IMR-90 (cell line): Measurements from ENCODE around the gene ZMIZ1. TPM values are rescaled to one million over a fixed set of nuclear protein-coding genes. Genes with fewer than 3 reads are reported as not detected.
A peak's percentile ranks its signal among the peaks of the same experiment; 100 is the strongest.

Source experiments
- ATAC-seq: fragments of 200-7000 bp; cut with Tn5 transposase; 2 replicates; pipeline ENCODE4 v1.9.1; 2020; ENCODE audit warnings: low read depth, mild to moderate bottlenecking, moderate library complexity
- BruUV-seq: library from RNA; stranded (reverse); fragments of 400-500 nt; replicated peaks from 2 replicates; lab custom pipeline; 2021; lab: Mats Ljungman, UMichigan
- CTCF ChIA-PET: fragments of 300-600 bp; formaldehyde crosslinking; extraction: SDS; loops from one replicate; lab custom pipeline; 2021; ENCODE audit warnings: antibody characterized with exemption; lab: Yijun Ruan, JAX
- POLR2A ChIA-PET: fragments of 300-600 bp; sonication (Branson Sonifier 250); formaldehyde crosslinking; loops from one replicate; lab custom pipeline; 2022; ENCODE audit warnings: antibody characterized with exemption; ENCODE audit not compliant: unreplicated experiment; lab: Charles Lee
- DNase-seq: peaks from one replicate; pipeline ENCODE4 v3.0.0; 2013
- H2AFZ ChIP-seq: replicated peaks from 2 replicates; pipeline ENCODE3; 2013; ENCODE audit warnings: low read length, mild to moderate bottlenecking; ENCODE audit not compliant: poor library complexity
- H2AK5ac ChIP-seq: 2 replicates; pipeline ENCODE4 v1.6.1; 2013; ENCODE audit warnings: low read depth, low read length, inconsistent platforms
- H2AK9ac ChIP-seq: replicated peaks from 2 replicates; pipeline ENCODE3; 2013; ENCODE audit warnings: mild to moderate bottlenecking, low read depth, low read length, moderate library complexity; ENCODE audit not compliant: poor library complexity
- H2BK120ac ChIP-seq: 2 replicates; pipeline ENCODE4 v1.6.1; 2013; ENCODE audit warnings: low read depth, low read length, inconsistent platforms
- H2BK15ac ChIP-seq: 3 replicates; pipeline ENCODE4 v1.6.1; 2013; ENCODE audit warnings: low read depth, low read length, inconsistent platforms
- H2BK20ac ChIP-seq: 2 replicates; pipeline ENCODE4 v1.6.1; 2013; ENCODE audit warnings: low read depth, mild to moderate bottlenecking, inconsistent platforms, low read length, moderate library complexity
- H2BK5ac ChIP-seq: 2 replicates; pipeline ENCODE4 v1.6.1; 2013; ENCODE audit warnings: mild to moderate bottlenecking, low read depth, low read length, inconsistent platforms; ENCODE audit not compliant: poor library complexity, severe bottlenecking
- H3K14ac ChIP-seq: replicated peaks from 2 replicates; pipeline ENCODE4 v1.6.1; 2013; ENCODE audit warnings: low read depth, low read length, inconsistent platforms
- H3K18ac ChIP-seq: 2 replicates; pipeline ENCODE4 v1.6.1; 2013; ENCODE audit warnings: low read depth, low read length, control low read depth
- H3K23ac ChIP-seq: 2 replicates; pipeline ENCODE4 v1.6.1; 2013; ENCODE audit warnings: low read depth, low read length, inconsistent platforms
- H3K27ac ChIP-seq: 2 replicates; pipeline ENCODE4 v1.5.1; 2013; ENCODE audit warnings: mild to moderate bottlenecking, control low read depth, low read length; ENCODE audit not compliant: insufficient read depth
- H3K27me3 ChIP-seq: 2 replicates; pipeline ENCODE4 v1.6.1; 2013; ENCODE audit warnings: low read length; ENCODE audit not compliant: control insufficient read depth, insufficient read depth
- H3K36me3 ChIP-seq: 2 replicates; pipeline ENCODE4 v1.6.1; 2013; ENCODE audit warnings: low read length, mixed read lengths; ENCODE audit not compliant: control insufficient read depth, insufficient read depth
- H3K4ac ChIP-seq: 2 replicates; pipeline ENCODE4 v1.6.1; 2013; ENCODE audit warnings: low read depth, low read length, inconsistent platforms
- H3K4me1 ChIP-seq: 2 replicates; pipeline ENCODE4 v1.6.1; 2013; ENCODE audit warnings: low read length, mixed read lengths; ENCODE audit not compliant: control insufficient read depth, insufficient read depth
- H3K4me2 ChIP-seq: 2 replicates; pipeline ENCODE4 v1.6.1; 2013; ENCODE audit warnings: low read depth, mild to moderate bottlenecking, control low read depth, low read length, moderate library complexity
- H3K4me3 ChIP-seq: 2 replicates; pipeline ENCODE4 v1.5.1; 2013; ENCODE audit warnings: low read depth, mild to moderate bottlenecking, control low read depth, low read length, moderate library complexity; ENCODE audit not compliant: insufficient read depth
- H3K56ac ChIP-seq: 2 replicates; pipeline ENCODE4 v1.6.1; 2013; ENCODE audit warnings: low read length, inconsistent platforms; ENCODE audit not compliant: insufficient read depth; ENCODE audit errors: extremely low read depth
- H3K79me1 ChIP-seq, 2 experiments: 2 replicates each; pipeline ENCODE4 v1.6.1; 2013; ENCODE audit warnings: low read length in 2 of 2, inconsistent platforms in 1 of 2, low read depth in 1 of 2
- H3K9ac ChIP-seq: 2 replicates; pipeline ENCODE4 v1.6.1; 2013; ENCODE audit warnings: low read depth, low read length, control low read depth
- H3K9me1 ChIP-seq: 2 replicates; pipeline ENCODE4 v1.6.1; 2013; ENCODE audit warnings: low read length, inconsistent platforms; ENCODE audit not compliant: insufficient read depth
- H3K9me3 ChIP-seq: 2 replicates; pipeline ENCODE4 v1.6.1; 2013; ENCODE audit warnings: low read length; ENCODE audit not compliant: control insufficient read depth, insufficient read depth
- H4K20me1 ChIP-seq: 2 replicates; pipeline ENCODE4 v1.6.1; 2013; ENCODE audit warnings: low read length, inconsistent platforms; ENCODE audit not compliant: insufficient read depth
- H4K5ac ChIP-seq: 2 replicates; pipeline ENCODE4 v1.6.1; 2013; ENCODE audit warnings: mild to moderate bottlenecking, low read depth, low read length, control low read depth
- H4K8ac ChIP-seq, 2 experiments: 2 replicates each; pipeline ENCODE4 v1.6.1; 2013; ENCODE audit warnings: low read depth in 2 of 2, low read length in 2 of 2, control low read depth in 1 of 2, inconsistent platforms in 1 of 2
- H4K91ac ChIP-seq: 2 replicates; pipeline ENCODE4 v1.6.1; 2013; ENCODE audit warnings: low read depth, low read length, inconsistent platforms; ENCODE audit not compliant: insufficient read depth
- BHLHE40 ChIP-seq: fragments of 150-350 bp; IDR thresholded peaks from 2 replicates; pipeline ENCODE4 v1.6.1; 2016; ENCODE audit warnings: mild to moderate bottlenecking, low read depth, low read length
- CHD1 ChIP-seq: IDR thresholded peaks from 2 replicates; pipeline ENCODE4 v1.6.1; 2012; ENCODE audit warnings: low read depth, low read length, improper control_type of control experiment
- CTCF ChIP-seq: conservative IDR thresholded peaks from 2 replicates; pipeline ENCODE4 v1.5.1; 2012; ENCODE audit warnings: mild to moderate bottlenecking, low read depth, low read length, improper control_type of control experiment
- FOS ChIP-seq: fragments of 150-350 bp; IDR thresholded peaks from 2 replicates; pipeline ENCODE4 v1.6.1; 2016; ENCODE audit warnings: low read depth, low read length
- MAZ ChIP-seq: IDR thresholded peaks from 2 replicates; pipeline ENCODE4 v1.6.1; 2012; ENCODE audit warnings: low read depth, mild to moderate bottlenecking, low read length, improper control_type of control experiment, moderate library complexity, borderline replicate concordance
- RFX5 ChIP-seq: IDR thresholded peaks from 2 replicates; pipeline ENCODE4 v1.8.0; 2012; ENCODE audit warnings: low read depth, mild to moderate bottlenecking, low read length, moderate library complexity
- WGBS, 2 experiments: methylation state at CpG; one replicate each; pipeline versions ENCODE4 v1.1.5 to v1.1.7; 2013; ENCODE audit warnings: missing lambda C conversion rate in 2 of 2; ENCODE audit not compliant: insufficient read length in 1 of 2; ENCODE audit errors: extremely low coverage in 2 of 2; 5-methylcytosine and 5-hydroxymethylcytosine counted together
- dilution Hi-C: fragments of 300-500 bp; cut with HindIII; formaldehyde crosslinking; loops from one replicate; pipeline ENCODE4 v1.14.3; 2018; ENCODE audit warnings: low sequenced_read_pairs; ENCODE audit not compliant: unreplicated experiment
- in situ Hi-C: fragments of 300-500 bp; cut with MboI; formaldehyde crosslinking; loops from 3 replicates; pipeline ENCODE4 v1.14.3; 2019; ENCODE audit warnings: low sequenced_read_pairs, inconsistent platforms, mixed read lengths
- intact Hi-C: fragments of 100-400 bp; cut with micrococcal nuclease; formaldehyde crosslinking; loops from 2 replicates; pipeline ENCODE4 v1.10.0; 2022
- polyA plus RNA-seq, 3 experiments: library from polyadenylated mRNA; depleted of rRNA; stranded (reverse); fragments of >200 nt; gene quantifications; 2 replicates each; pipeline ENCODE4 v1.2.3, GENCODE V29; 2012; ENCODE audit warnings: low replicate concordance in 1 of 3
- total RNA-seq: library from RNA; depleted of rRNA; stranded (reverse); fragments of >200 nt; gene quantifications from 2 replicates; pipeline ENCODE4 v1.2.3, GENCODE V29; 2012

ZMIZ1 gene
- total and polyA plus RNA-seq, 2 of the 4 experiments (the other 2 are of a cell fraction): 6.6 to 48.7 TPM

DNA sequence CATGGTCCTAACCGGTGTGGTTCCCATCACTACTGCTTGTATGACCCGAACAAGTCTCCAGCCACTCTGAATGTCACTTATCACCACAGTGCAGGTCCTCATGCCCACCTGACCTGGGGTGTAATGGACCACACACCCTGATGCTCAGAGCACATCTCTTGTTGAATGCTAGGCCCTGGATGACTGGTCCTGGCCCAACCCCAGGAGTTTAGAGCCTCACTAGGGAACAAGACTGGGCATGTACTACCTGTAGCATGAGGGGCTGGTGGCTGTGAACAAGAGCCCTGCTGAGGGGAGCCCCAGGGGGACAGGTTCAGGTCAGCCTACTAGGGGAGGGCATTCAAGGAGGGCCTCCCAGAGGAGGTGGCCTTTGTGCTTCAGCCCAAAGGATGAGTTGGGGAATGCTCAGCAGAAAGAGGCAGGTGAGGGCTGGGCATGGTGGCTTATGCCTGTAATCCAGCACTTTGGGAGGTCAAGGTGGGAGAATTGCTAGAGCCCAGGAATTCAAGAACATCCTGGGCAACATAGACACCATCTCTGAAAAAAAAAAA, 31.2 kb downstream of the ZMIZ1 start:
- intact Hi-C loops: no loop called here
- Histone ChIP-seq H3K79me1 (peaks cover 7 to 97% of the 10 kb centered on the region in 2 experiments), H3K27me3 (no peaks in the 10 kb centered on the region), H3K27ac (0 out of 2 replicates have a peak overlapping the region, but pooled peaks have one; percentile 17), H2BK20ac (no peak overlapping the region), H3K14ac (peak overlapping the region; percentile 22; the same call in 1 of the 2 replicates), H4K91ac (peak overlapping the region; percentile 35; the same call in 1 of the 2 replicates), H3K4me1 (peaks cover 79% of the 10 kb centered on the region), H4K20me1 (peaks cover 99% of the 10 kb centered on the region), H4K5ac (peak overlapping the region; percentile 26; the same call in 1 of the 2 replicates), H2BK120ac (no peak overlapping the region; the same call in 1 of the 2 replicates), H3K9me1 (peaks cover 83% of the 10 kb centered on the region), H2AK9ac (no peak overlapping the region), H2AFZ (no peak overlapping the region), H3K9me3 (no peaks in the 10 kb centered on the region), H3K36me3 (peaks cover 6% of the 10 kb centered on the region; the same call in 1 of the 2 replicates), H2BK15ac (no peak overlapping the region), H3K56ac (no peak overlapping the region), H3K9ac (no peak overlapping the region), H3K23ac (peak overlapping the region; percentile 68; the same call in 1 of the 2 replicates), H3K4ac (peak overlapping the region; percentile 19), H3K4me2 (no peak overlapping the region), H2AK5ac (peak overlapping the region; percentile 71; the same call in 1 of the 2 replicates), H3K18ac (peak overlapping the region; percentile 58; the same call in 1 of the 2 replicates), H3K4me3 (no peak overlapping the region), H4K8ac (peak overlapping the region in 1 of 2 experiments; percentile 68; a peak in 3 of 4 replicates), H2BK5ac (peak overlapping the region; percentile 39)
- dilution Hi-C loops: no loop called here
- no TSS peak for BruUV-seq
- in situ Hi-C loops: no loop called here
- no peak for DNase-seq
- ATAC-seq: no peak
- ChIA-PET CTCF (no interaction called here), POLR2A (no interaction called here)
- no peak for TF ChIP-seq CHD1
- no peak for TF ChIP-seq CTCF
- no peak for TF ChIP-seq FOS
- no peak for TF ChIP-seq BHLHE40
- TF ChIP-seq MAZ: no peak
- TF ChIP-seq RFX5: no peak
- 100% methylated on average over 1 of the region's 2 CpGs; no CpG with 5 or more reads in 1 of the 2 experiments for WGBS, 2 experiments
